IPS-NIHi7 (cell line): ENCODE data around the gene FAM221A.
A peak's percentile ranks its signal among the peaks of the same experiment; 100 is the strongest.
"Not testable (repeated sequence)": the region's sequence is repeated elsewhere in the genome, so short reads cannot be mapped to it uniquely, and the experiment has no call there.

Experiments used
- DNase-seq: peaks from one replicate; pipeline ENCODE4 v3.0.0; 2012; ENCODE audit warnings: mixed read lengths; ENCODE audit errors: extremely low spot score

Gene FAM221A

DNA sequence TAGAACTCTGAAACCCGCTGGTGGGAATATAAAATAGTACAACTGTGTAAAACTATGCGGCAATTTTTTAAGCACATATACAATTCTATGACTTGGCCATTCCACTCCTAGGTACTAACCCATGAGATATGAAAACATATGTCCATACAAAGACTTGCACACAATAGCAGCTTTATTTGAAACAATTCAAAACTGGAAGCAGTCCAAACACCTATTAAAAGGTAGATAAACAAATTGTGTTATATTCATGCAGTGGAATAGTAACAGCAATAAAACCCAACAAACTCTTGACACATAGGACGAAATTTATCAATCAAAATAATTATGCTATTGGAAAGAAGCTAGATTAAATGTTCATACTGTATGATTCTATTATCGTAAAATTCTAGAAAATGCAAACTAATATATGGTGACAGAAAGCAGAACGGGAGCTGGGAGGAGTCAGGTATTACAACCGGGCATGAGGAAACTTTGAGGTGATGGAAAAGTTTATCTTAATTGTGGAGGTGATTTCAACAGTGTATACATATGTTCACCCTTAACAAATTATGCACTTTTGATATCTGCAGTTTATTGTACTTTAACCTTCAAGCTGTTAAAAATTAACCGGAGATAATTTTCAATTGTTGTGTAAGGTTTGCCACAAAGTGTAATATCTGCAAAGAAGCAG lies 29.2 kb downstream of the FAM221A start:
- no peak for DNase-seq

DNA sequence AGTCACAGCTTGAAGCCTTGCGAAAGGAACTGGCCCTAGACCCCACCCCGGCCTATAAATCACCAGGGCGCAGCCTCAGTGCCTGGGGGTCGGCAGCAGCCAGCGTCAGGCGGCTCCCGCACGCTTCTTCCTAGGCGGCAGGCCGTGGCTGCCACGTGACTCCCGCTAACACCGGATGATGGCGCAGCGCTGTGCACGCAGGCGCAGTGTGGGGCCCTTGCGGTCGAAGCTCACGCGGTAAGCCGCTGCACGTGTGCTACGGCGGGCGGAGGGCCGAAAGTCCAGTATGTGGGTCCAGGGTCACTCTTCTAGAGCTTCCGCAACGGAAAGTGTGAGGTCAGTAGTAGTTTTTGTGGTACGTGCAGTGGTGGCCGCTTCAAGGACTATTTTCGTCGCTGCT lies 30.0 kb downstream of the FAM221A start, which contains the start of gene STK31:
Gene STK31, plus strand, starts transcription at position 220 of the 400 bp plus-strand sequence. Its CDS starts 67 bp downstream, at position 287.
- DNase-seq: no peak

- DNase-seq: peak; percentile 59
These were observed 32.6 kb downstream of the FAM221A start for GRCh38 chr7:23712368-23713284.

DNA sequence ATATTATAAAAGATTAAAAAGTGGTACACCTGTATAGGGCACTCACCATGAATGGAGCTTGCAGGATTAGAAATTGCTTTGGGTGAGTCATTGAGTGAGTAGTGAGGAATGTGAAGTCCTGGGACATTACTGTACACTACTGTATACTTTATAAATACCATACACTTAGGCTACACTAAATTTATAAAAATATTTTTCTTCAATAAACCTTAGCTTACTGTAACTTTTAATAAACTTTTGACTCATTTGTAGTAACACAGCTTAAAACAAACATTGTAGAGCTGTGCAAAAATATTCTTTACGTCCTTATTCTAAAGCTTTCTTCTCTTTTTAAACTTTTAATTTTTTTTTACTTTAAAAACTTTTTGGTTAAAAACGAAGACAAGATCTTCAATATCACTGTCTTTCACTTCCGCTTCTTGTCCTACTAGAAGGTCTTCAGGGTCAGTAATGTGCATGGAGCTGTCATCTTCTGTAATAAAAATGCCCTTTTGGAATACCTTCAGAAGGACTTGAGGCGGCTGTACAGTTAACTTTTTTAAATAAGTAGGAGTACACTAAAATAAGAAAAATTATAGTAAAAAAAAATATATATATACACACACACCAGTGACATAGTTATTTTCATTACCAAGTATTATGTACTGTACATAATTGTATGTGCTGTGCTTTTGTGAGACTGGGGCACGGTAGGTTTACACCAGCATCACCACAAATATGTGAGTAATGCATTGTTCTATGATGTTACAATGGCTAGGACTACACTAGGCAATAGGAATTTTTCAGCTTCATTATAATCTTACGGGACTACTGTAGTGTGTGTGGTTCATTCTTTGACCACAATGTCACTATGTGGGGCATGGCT lies 33.5 kb downstream of the FAM221A start:
- DNase-seq: no peak

GRCh38 chr7:23714150-23714464 lies 34.1 kb downstream of the FAM221A start:
- DNase-seq: no peak

- no peak for DNase-seq
These were observed 34.6 kb downstream of the FAM221A start for GRCh38 chr7:23714579-23714978.

GRCh38 chr7:23715099-23715498 lies 35.1 kb downstream of the FAM221A start:
- DNase-seq: no peak

GRCh38 chr7:23717788-23718187 lies 37.8 kb downstream of the FAM221A start:
- no peak for DNase-seq

- DNase-seq: no peak
These were observed 41.5 kb downstream of the FAM221A start for GRCh38 chr7:23721456-23721855.

DNA sequence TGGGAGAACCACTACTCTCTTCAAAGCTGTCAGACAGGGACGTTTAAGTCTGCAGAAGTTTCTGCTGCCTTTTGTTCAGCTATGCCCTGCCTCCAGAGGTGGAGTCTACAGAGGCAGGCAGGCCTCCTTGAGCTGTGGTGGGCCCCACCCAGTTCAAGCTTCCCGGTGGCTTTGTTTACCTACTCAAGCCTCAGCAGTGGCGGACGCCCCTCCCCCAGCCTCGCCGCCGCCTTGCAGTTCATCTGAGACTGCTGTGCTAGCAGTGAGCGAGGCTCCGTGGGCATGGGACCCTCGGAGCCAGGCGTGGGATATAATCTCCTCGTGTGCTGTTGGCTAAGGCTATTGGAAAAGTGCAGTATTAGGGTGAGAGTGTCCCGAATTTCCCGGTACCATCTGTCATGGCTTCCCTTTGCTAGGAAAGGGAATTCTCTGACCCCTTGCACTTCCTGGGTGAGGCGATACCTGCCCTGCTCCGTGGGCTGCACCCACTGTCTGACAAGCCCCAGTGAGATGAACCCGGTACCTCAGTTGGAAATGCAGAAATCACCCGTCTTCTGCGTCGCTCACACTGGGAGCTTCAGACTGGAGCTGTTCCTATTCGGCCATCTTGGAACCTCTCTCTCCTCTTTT lies 42.7 kb downstream of the FAM221A start:
- not testable (repeated sequence) for DNase-seq

DNA sequence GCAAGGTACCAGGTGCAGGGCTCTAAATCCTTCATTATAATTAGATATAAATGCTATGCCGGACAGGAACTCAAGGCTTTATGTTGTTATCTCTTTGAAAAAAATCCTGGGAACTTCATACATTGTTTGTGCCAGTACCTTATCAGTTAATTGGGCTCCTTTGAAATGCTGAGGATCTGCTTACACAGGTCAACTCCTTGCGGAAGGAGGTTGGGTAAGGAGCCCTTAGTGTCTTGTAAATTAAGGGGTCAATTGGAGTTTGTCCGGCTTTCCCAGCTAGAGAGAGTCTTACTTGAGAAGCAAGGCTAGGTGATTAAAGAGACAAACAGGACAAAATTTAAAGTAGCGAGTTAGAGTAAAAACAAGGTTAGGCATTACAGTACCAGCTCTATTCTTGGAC lies 44.1 kb downstream of the FAM221A start:
- DNase-seq: not testable (repeated sequence)

- DNase-seq: no peak
These were observed 62.1 kb downstream of the FAM221A start for GRCh38 chr7:23742051-23742450.

DNA sequence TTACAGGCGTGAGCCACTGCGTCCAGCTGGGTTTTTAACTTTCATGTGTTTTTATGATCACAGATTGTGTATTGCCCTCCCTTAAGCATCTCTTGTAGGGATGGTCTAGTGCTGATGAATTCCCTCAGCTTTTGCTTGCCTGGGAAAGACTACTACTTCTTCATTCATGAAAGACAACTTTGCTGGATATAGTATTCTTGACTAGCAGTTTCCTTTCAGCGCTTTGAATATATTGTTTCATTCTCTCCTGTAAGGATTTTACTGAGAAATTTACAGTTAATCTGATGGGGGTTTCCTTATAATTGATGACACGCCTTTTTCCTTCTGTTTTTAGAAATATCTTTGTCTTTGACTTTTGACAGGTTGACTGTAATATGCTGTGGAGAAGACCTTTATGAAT lies 63.2 kb downstream of the FAM221A start:
- DNase-seq: no peak

GRCh38 chr7:23746629-23747028 lies 66.6 kb downstream of the FAM221A start:
- no peak for DNase-seq

DNA sequence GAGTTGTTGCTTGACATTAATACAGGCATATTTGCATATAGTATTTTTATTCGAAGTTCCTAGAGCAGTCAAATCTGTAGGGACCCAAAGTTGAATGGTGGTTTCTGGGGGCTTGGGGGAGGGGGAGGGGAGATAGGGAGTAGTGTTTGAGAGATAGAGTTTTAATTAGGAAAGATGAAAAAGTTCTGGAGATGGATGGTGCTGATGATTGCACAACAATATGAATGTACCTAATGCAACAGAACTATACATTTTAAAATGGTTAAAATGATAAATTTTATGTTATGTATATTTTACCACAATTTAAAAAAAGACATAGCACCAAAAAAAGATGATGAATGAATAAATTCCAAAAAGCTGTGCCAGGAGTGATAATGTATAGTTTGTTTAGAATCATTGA lies 71.9 kb downstream of the FAM221A start:
- DNase-seq: no peak
